Measurements from ENCODE around the gene ZBTB7C.

ZBTB7C gene

GRCh38 chr18:48084858-48085257 lies 324.3 kb downstream of the ZBTB7C start:
- no peak for DNase-seq
- Histone ChIP-seq H3K36me3 (no peaks in the 10 kb centered on the region), H3K9me3 (no peaks in the 10 kb centered on the region), H3K4me3 (ENCODE audit: low read depth, low read length) (no peak overlapping the region), H3K27me3 (no peaks in the 10 kb centered on the region), H3K4me1 (no peaks in the 10 kb centered on the region)
- TF ChIP-seq CTCF (IDR thresholded peaks at IDR 0.05; ENCODE audit: low read depth, low read length) = no peak

- Histone ChIP-seq H3K27me3 (no peaks in the 10 kb centered on the region), H3K9me3 (no peaks in the 10 kb centered on the region), H3K4me3 (ENCODE audit: low read depth, low read length) (no peak overlapping the region), H3K36me3 (no peaks in the 10 kb centered on the region), H3K4me1 (no peaks in the 10 kb centered on the region)
- TF ChIP-seq CTCF (IDR thresholded peaks at IDR 0.05; ENCODE audit: low read depth, low read length) = no peak
- DNase-seq = no peak
These were observed 325.0 kb downstream of the ZBTB7C start for GRCh38 chr18:48084041-48084757.

GRCh38 chr18:48080546-48080945 lies 328.6 kb downstream of the ZBTB7C start:
- TF ChIP-seq CTCF (IDR thresholded peaks at IDR 0.05; ENCODE audit: low read depth, low read length) = no peak
- DNase-seq = no peak
- H3K27me3 ChIP-seq = no peaks in the 10 kb centered on the region
- H3K4me3 ChIP-seq (ENCODE audit: low read depth, low read length) = no peak overlapping the region
- H3K36me3 ChIP-seq = no peaks in the 10 kb centered on the region
- H3K9me3 ChIP-seq = no peaks in the 10 kb centered on the region
- H3K4me1 ChIP-seq = no peaks in the 10 kb centered on the region

GRCh38 chr18:48079885-48080284 lies 329.3 kb downstream of the ZBTB7C start:
- Histone ChIP-seq H3K9me3 (no peaks in the 10 kb centered on the region), H3K27me3 (no peaks in the 10 kb centered on the region), H3K36me3 (no peaks in the 10 kb centered on the region), H3K4me3 (ENCODE audit: low read depth, low read length) (no peak overlapping the region), H3K4me1 (no peaks in the 10 kb centered on the region)
- no peak for TF ChIP-seq CTCF (IDR thresholded peaks at IDR 0.05; ENCODE audit: low read depth, low read length)
- DNase-seq = no peak

GRCh38 chr18:48078448-48078847 lies 330.7 kb downstream of the ZBTB7C start:
- no peak for DNase-seq
- Histone ChIP-seq H3K36me3 (no peaks in the 10 kb centered on the region), H3K4me3 (ENCODE audit: low read depth, low read length) (no peak overlapping the region), H3K9me3 (no peaks in the 10 kb centered on the region), H3K4me1 (peaks cover 2% of the 10 kb centered on the region), H3K27me3 (no peaks in the 10 kb centered on the region)
- no peak for TF ChIP-seq CTCF (IDR thresholded peaks at IDR 0.05; ENCODE audit: low read depth, low read length)

GRCh38 chr18:48077291-48077690 lies 331.9 kb downstream of the ZBTB7C start:
- H3K36me3 ChIP-seq = no peaks in the 10 kb centered on the region
- DNase-seq = no peak
- no peaks in the 10 kb centered on the region for H3K27me3 ChIP-seq
- H3K4me1 ChIP-seq = peaks cover 10% of the 10 kb centered on the region
- no peak overlapping the region for H3K4me3 ChIP-seq (ENCODE audit: low read depth, low read length)
- no peak for TF ChIP-seq CTCF (IDR thresholded peaks at IDR 0.05; ENCODE audit: low read depth, low read length)
- no peaks in the 10 kb centered on the region for H3K9me3 ChIP-seq
